Neural cell (in vitro differentiated cells): ENCODE data around the gene PNLIP. TPM values are rescaled to one million over a fixed set of nuclear protein-coding genes. Genes with fewer than 3 reads are reported as not detected.

ENCODE experiments used
- H2AFZ ChIP-seq: fragments of 200-600, 300-800 bp; sonication (generic), shearing (Covaris generic); 2 replicates; pipeline ENCODE4 v1.6.0; 2014; ENCODE audit warnings: low read depth, mild to moderate bottlenecking, antibody characterized with exemption, low read length, moderate library complexity
- H3F3A ChIP-seq: fragments of 200-600 bp; shearing (Covaris generic); 2 replicates; pipeline ENCODE4 v1.6.1; 2016; ENCODE audit warnings: mild to moderate bottlenecking, moderate library complexity, mixed read lengths, antibody characterized with exemption, low read length; ENCODE audit not compliant: insufficient read depth, poor library complexity, severe bottlenecking
- H3K27ac ChIP-seq: fragments of 200-600, 300-800 bp; sonication (generic), shearing (Covaris generic); 2 replicates; pipeline ENCODE4 v1.5.1; 2014; ENCODE audit warnings: mild to moderate bottlenecking, low read length, moderate library complexity
- H3K27me3 ChIP-seq: fragments of 300-800, 200-600 bp; sonication (generic), shearing (Covaris generic); 2 replicates; pipeline ENCODE4 v1.6.0; 2014; ENCODE audit warnings: mild to moderate bottlenecking, low read depth, low read length, moderate library complexity; ENCODE audit not compliant: insufficient read depth
- H3K36me3 ChIP-seq: fragments of 300-800, 200-600 bp; sonication (generic), shearing (Covaris generic); 2 replicates; pipeline ENCODE4 v1.5.1; 2014; ENCODE audit warnings: mild to moderate bottlenecking, antibody characterized with exemption, low read length, moderate library complexity; ENCODE audit not compliant: insufficient read depth
- H3K4me2 ChIP-seq: fragments of 300-800, 200-600 bp; sonication (generic), shearing (Covaris generic); 2 replicates; pipeline ENCODE4 v1.6.0; 2014; ENCODE audit warnings: mild to moderate bottlenecking, low read length
- H3K4me3 ChIP-seq: fragments of 300-800, 200-600 bp; sonication (generic), shearing (Covaris generic); 2 replicates; pipeline ENCODE4 v1.5.1; 2014; ENCODE audit warnings: mild to moderate bottlenecking, low read length, moderate library complexity
- H3K79me2 ChIP-seq: fragments of 200-600 bp; shearing (Covaris generic); replicated peaks from 2 replicates; pipeline ENCODE4 v1.6.0; 2014; ENCODE audit warnings: mild to moderate bottlenecking, low read length, moderate library complexity; ENCODE audit not compliant: insufficient read depth
- H3K9ac ChIP-seq: fragments of 300-800, 200-600 bp; sonication (generic), shearing (Covaris generic); 2 replicates; pipeline ENCODE4 v1.6.1; 2016; ENCODE audit warnings: mild to moderate bottlenecking, low read length, mixed read lengths
- H3K9me2 ChIP-seq: fragments of 200-600 bp; shearing (Covaris generic); 2 replicates; pipeline ENCODE4 v1.6.1; 2016; ENCODE audit warnings: mild to moderate bottlenecking, low read length, mixed read lengths; ENCODE audit not compliant: insufficient read depth
- H3K9me3 ChIP-seq: fragments of 200-600, 300-800 bp; sonication (generic), shearing (Covaris generic); 2 replicates; pipeline ENCODE4 v1.6.1; 2016; ENCODE audit warnings: mild to moderate bottlenecking, mixed run types, low read length, moderate library complexity, mixed read lengths
- H4K20me1 ChIP-seq: fragments of 200-600 bp; shearing (Covaris generic); 2 replicates; pipeline ENCODE4 v1.6.1; 2016; ENCODE audit warnings: mild to moderate bottlenecking, mixed run types; ENCODE audit not compliant: insufficient read depth
- CTCF ChIP-seq: fragments of 450-650 bp; IDR thresholded peaks from 2 replicates; pipeline ENCODE4 v1.5.1; 2014; ENCODE audit warnings: antibody characterized with exemption, mild to moderate bottlenecking, moderate library complexity; ENCODE audit not compliant: poor library complexity, severe bottlenecking
- EP300 ChIP-seq: fragments of 450-650 bp; conservative IDR thresholded peaks from 2 replicates; pipeline ENCODE4 v1.6.1; 2014; ENCODE audit warnings: antibody characterized with exemption, mild to moderate bottlenecking, moderate library complexity; ENCODE audit not compliant: poor library complexity, severe bottlenecking
- EZH2 ChIP-seq: fragments of 200-600, 300-800 bp; shearing (Covaris generic), sonication (generic); IDR thresholded peaks from 2 replicates; pipeline ENCODE4 v1.6.1; 2014; ENCODE audit warnings: antibody characterized with exemption, low read length, borderline replicate concordance, mild to moderate bottlenecking; ENCODE audit not compliant: insufficient read depth, poor library complexity, severe bottlenecking
- MXI1 ChIP-seq: fragments of 450-650 bp; conservative IDR thresholded peaks from 2 replicates; pipeline ENCODE4 v1.6.1; 2014; ENCODE audit warnings: antibody characterized with exemption, mild to moderate bottlenecking; ENCODE audit not compliant: poor library complexity, severe bottlenecking
- POLR2AphosphoS5 ChIP-seq: IDR thresholded peaks from 2 replicates; pipeline ENCODE4 v1.6.1; 2012
- RAD21 ChIP-seq: fragments of 450-650 bp; conservative IDR thresholded peaks from 2 replicates; pipeline ENCODE4 v1.6.1; 2014; ENCODE audit warnings: antibody characterized with exemption, mild to moderate bottlenecking, moderate library complexity
- REST ChIP-seq: IDR thresholded peaks from 2 replicates; pipeline ENCODE4 v1.6.1; 2012; ENCODE audit warnings: borderline replicate concordance
- SMC3 ChIP-seq: fragments of 450-650 bp; conservative IDR thresholded peaks from 2 replicates; pipeline ENCODE4 v1.6.1; 2014; ENCODE audit warnings: antibody characterized with exemption, mild to moderate bottlenecking, moderate library complexity; ENCODE audit not compliant: poor library complexity
- TAF1 ChIP-seq: IDR thresholded peaks from 2 replicates; pipeline ENCODE4 v1.6.1; 2012; ENCODE audit warnings: low read depth
- polyA plus RNA-seq: library from polyadenylated mRNA; depleted of rRNA; stranded (reverse); fragments of >200 nt; gene quantifications from 2 replicates; pipeline ENCODE4 v1.2.3, GENCODE V29; 2014

PNLIP gene
- polyA plus RNA-seq, 1 donor from 2014 or later = not detected

- Histone ChIP-seq H3K4me3 (no peak overlapping the region), H4K20me1 (no peaks in the 10 kb centered on the region), H3K9me2 (no peaks in the 10 kb centered on the region), H3K36me3 (no peaks in the 10 kb centered on the region), H3K27me3 (peaks cover 4% of the 10 kb centered on the region), H3K9me3 (no peaks in the 10 kb centered on the region), H3K79me2 (no peaks in the 10 kb centered on the region), H3K27ac (no peak overlapping the region), H3F3A (no peaks in the 10 kb centered on the region), H3K4me2 (no peak overlapping the region), H2AFZ (no peak overlapping the region), H3K9ac (no peak overlapping the region)
- no peak for TF ChIP-seq TAF1
- TF ChIP-seq CTCF = no peak
- no peak for TF ChIP-seq REST
- TF ChIP-seq RAD21 = no peak
- TF ChIP-seq EP300 = no peak
- no peak for TF ChIP-seq MXI1
- TF ChIP-seq EZH2 = no peak
- no peak for TF ChIP-seq POLR2AphosphoS5
- no peak for TF ChIP-seq SMC3
These were observed 64.9 kb downstream of the PNLIP start for GRCh38 chr10:116610443-116611152.

- no peaks in the 10 kb centered on the region for H3F3A ChIP-seq
- no peak overlapping the region for H3K27ac ChIP-seq
- H3K4me3 ChIP-seq = no peak overlapping the region
- H3K4me2 ChIP-seq = no peak overlapping the region
- H2AFZ ChIP-seq = no peak overlapping the region
- H3K79me2 ChIP-seq = no peaks in the 10 kb centered on the region
- H3K9ac ChIP-seq = no peak overlapping the region
- peaks cover 4% of the 10 kb centered on the region for H3K27me3 ChIP-seq
- no peaks in the 10 kb centered on the region for H3K9me3 ChIP-seq
- H3K36me3 ChIP-seq = no peaks in the 10 kb centered on the region
- no peaks in the 10 kb centered on the region for H3K9me2 ChIP-seq
- TF ChIP-seq SMC3 = no peak
- TF ChIP-seq EZH2 = no peak
- no peak for TF ChIP-seq MXI1
- TF ChIP-seq CTCF = no peak
- TF ChIP-seq EP300 = no peak
- TF ChIP-seq RAD21 = no peak
- TF ChIP-seq REST = no peak
- TF ChIP-seq TAF1 = no peak
- H4K20me1 ChIP-seq = no peaks in the 10 kb centered on the region
These were observed 65.4 kb downstream of the PNLIP start for GRCh38 chr10:116611153-116611545.
